GM12878 (cell line): ENCODE data around the gene TMPRSS6. TPM values are rescaled to one million over a fixed set of nuclear protein-coding genes. Genes with fewer than 3 reads are reported as not detected.
A peak's percentile ranks its signal among the peaks of the same experiment; 100 is the strongest.

Source experiments
- BRCA1 ChIP-seq: IDR thresholded peaks from 2 replicates; pipeline ENCODE4 v1.6.1; 2011; ENCODE audit warnings: low read depth, low read length, improper control_type of control experiment
- CBFB ChIP-seq: IDR thresholded peaks from 2 replicates; pipeline ENCODE4 v1.6.1; 2016; ENCODE audit warnings: antibody characterized with exemption, low read depth
- CBX3 ChIP-seq: fragments of 200-600 bp; sonication (generic); IDR thresholded peaks from 2 replicates; pipeline ENCODE4 v1.6.1; 2016; ENCODE audit warnings: low read depth, borderline replicate concordance
- CHD1 ChIP-seq: IDR thresholded peaks from 2 replicates; pipeline ENCODE4 v1.6.1; 2012; ENCODE audit warnings: low read depth, low read length, improper control_type of control experiment
- E2F4 ChIP-seq: IDR thresholded peaks from 2 replicates; pipeline ENCODE4 v1.6.1; 2012; ENCODE audit warnings: low read depth, low read length, improper control_type of control experiment
- KDM1A ChIP-seq: fragments of 200-600 bp; sonication (generic); IDR thresholded peaks from 2 replicates; pipeline ENCODE4 v1.6.1; 2016; ENCODE audit warnings: borderline replicate concordance
- MYC ChIP-seq: IDR thresholded peaks from 2 replicates; pipeline ENCODE4 v1.6.1; 2011; ENCODE audit warnings: mild to moderate bottlenecking, low read length, moderate library complexity, inconsistent platforms; ENCODE audit not compliant: insufficient read depth, insufficient replicate concordance, insufficient read length, severe bottlenecking
- PAX5 ChIP-seq: IDR thresholded peaks from 2 replicates; pipeline ENCODE4 v1.6.1; 2011; ENCODE audit warnings: low read depth, low read length, borderline replicate concordance
- POLR2AphosphoS5 ChIP-seq: IDR thresholded peaks from 2 replicates; pipeline ENCODE4 v1.6.1; 2011; ENCODE audit warnings: mild to moderate bottlenecking, low read length, inconsistent platforms
- PRDM15 ChIP-seq: fragments of 450-650 bp; formaldehyde crosslinking; IDR thresholded peaks from 2 replicates; pipeline ENCODE4 v1.4.0; 2020; ENCODE audit warnings: mild to moderate bottlenecking, moderate library complexity
- RELB ChIP-seq: fragments of 450-650 bp; IDR thresholded peaks from 2 replicates; pipeline ENCODE4 v1.6.1; 2017; ENCODE audit warnings: low read depth, mild to moderate bottlenecking, moderate library complexity
- SUPT20H ChIP-seq: IDR thresholded peaks from 2 replicates; pipeline ENCODE4 v1.6.1; 2011; ENCODE audit warnings: low read depth, mild to moderate bottlenecking, low read length, moderate library complexity, borderline replicate concordance; ENCODE audit not compliant: control insufficient read depth
- TARDBP ChIP-seq: IDR thresholded peaks from 2 replicates; pipeline ENCODE4 v1.6.1; 2016; ENCODE audit warnings: borderline replicate concordance
- TBL1XR1 ChIP-seq: IDR thresholded peaks from 2 replicates; pipeline ENCODE4 v1.6.1; 2012; ENCODE audit warnings: low read depth, low read length, improper control_type of control experiment
- ZNF217 ChIP-seq: fragments of 450-650 bp; IDR thresholded peaks from 2 replicates; pipeline ENCODE4 v1.6.1; 2017; ENCODE audit warnings: antibody characterized with exemption, mild to moderate bottlenecking
- ZNF687 ChIP-seq: fragments of 450-650 bp; IDR thresholded peaks from 2 replicates; pipeline ENCODE4 v1.6.1; 2017; ENCODE audit warnings: mild to moderate bottlenecking, moderate library complexity
- polyA plus RNA-seq, 11 experiments: library from polyadenylated mRNA; depleted of rRNA in 4 of 11; unstranded in 6 of 11; stranded (reverse) in 5 of 11; fragments of >200 nt; fragmentation: Nextera tagmentation in 4 of 11; fragmentation: Illumina TruSeq in 1 of 11; extraction: Ambion mirVana in 4 of 11; extraction: Trizol in 1 of 11; gene quantifications; 1 replicate in 1 of 11; 2 replicates in 10 of 11; pipeline versions ENCODE4 v1.2.1 to v1.2.3, GENCODE V29; 2011 to 2016; ENCODE audit warnings: inconsistent platforms in 2 of 11, missing spikeins in 2 of 11, low read depth in 1 of 11
- total RNA-seq, 4 experiments: library from RNA; depleted of rRNA in 3 of 4; stranded (reverse); fragments of >200 nt in 3 of 4; fragmentation: Illumina TruSeq in 1 of 4; extraction: Trizol in 1 of 4; gene quantifications; 2 replicates each; pipeline versions ENCODE4 v1.2.1 to v1.2.3, GENCODE V29; 2013 to 2021

The TMPRSS6 gene
- total and polyA plus RNA-seq, 10 of the 15 experiments (the other 5 are each of a cell fraction or from before 2014, with no cell fraction given) = 0.06 to 0.69 (median 0.19) TPM; not detected in 6

- TF ChIP-seq CBX3 = no peak
- TF ChIP-seq E2F4 = no peak
- peak; percentile 32; the same call in 1 of the 2 replicates for TF ChIP-seq CBFB
- no peak for TF ChIP-seq RELB
- no peak for TF ChIP-seq ZNF687
- TF ChIP-seq POLR2AphosphoS5 = no peak
- TF ChIP-seq BRCA1 = no peak
- no peak for TF ChIP-seq ZNF217
- TF ChIP-seq KDM1A = no peak
- TF ChIP-seq PRDM15 (CRISPR knock-in tag) = no peak
- TF ChIP-seq TARDBP = no peak
- TF ChIP-seq PAX5 = peak; percentile 37; the same call in 1 of the 2 replicates
- TF ChIP-seq TBL1XR1 = no peak
- TF ChIP-seq MYC = no peak
- no peak for TF ChIP-seq CHD1
- no peak for TF ChIP-seq SUPT20H
Measured at GRCh38 chr22:37060801-37061610, 48.5 kb downstream of the TMPRSS6 start (continued).
